IgD-negative memory B cell (primary cell): Measurements from ENCODE around the gene LY6G6D. TPM values are rescaled to one million over a fixed set of nuclear protein-coding genes. Genes with fewer than 3 reads are reported as not detected.

Experiments used
- H3K27ac Mint-ChIP-seq, 3 donors: one replicate each; pipeline ENCODE4 v1.8.0; 2020 to 2022; ENCODE audit warnings: mild to moderate bottlenecking in 3 of 3, mixed read lengths in 3 of 3, moderate library complexity in 1 of 3
- H3K27me3 Mint-ChIP-seq: one replicate; pipeline ENCODE4 v1.8.0; 2021; ENCODE audit warnings: mixed read lengths
- H3K36me3 Mint-ChIP-seq: one replicate; pipeline ENCODE4 v1.8.0; 2020; ENCODE audit warnings: mild to moderate bottlenecking, mixed read lengths
- H3K4me1 Mint-ChIP-seq, 3 donors: one replicate each; pipeline ENCODE4 v1.8.0; 2020 to 2022; ENCODE audit warnings: mixed read lengths in 3 of 3, mild to moderate bottlenecking in 1 of 3
- H3K4me3 Mint-ChIP-seq, 4 donors: one replicate each; pipeline ENCODE4 v1.8.0; 2020 to 2022; ENCODE audit warnings: mild to moderate bottlenecking in 4 of 4, mixed read lengths in 4 of 4, moderate library complexity in 3 of 4
- H3K9me3 Mint-ChIP-seq, 3 donors: one replicate each; pipeline ENCODE4 v1.8.0; 2020 to 2021; ENCODE audit warnings: mixed read lengths in 3 of 3, mild to moderate bottlenecking in 1 of 3
- polyA plus RNA-seq: library from polyadenylated mRNA; unstranded; fragments of 300-500 nt; fragmentation: Illumina TruSeq; gene quantifications from one replicate; pipeline ENCODE4 v1.2.3, GENCODE V29; 2021

LY6G6D gene
- polyA plus RNA-seq, 1 donor from 2014 or later, result not detected

GRCh38 chr6:31720196-31720770 is 5.1 kb downstream of the LY6G6D start:
- Mint-ChIP-seq H3K27ac (peak overlapping the region in 1 of 3 donors; percentile 14), H3K4me1 (peaks cover 0 to 10% (median 2%) of the 10 kb centered on the region in 3 donors)

GRCh38 chr6:31721351-31722020 is 6.3 kb downstream of the LY6G6D start, which contains the start of gene LY6G6C:
TSS of gene LY6G6C (minus strand) at chr6:31721746. CDS start at chr6:31721679, 67 bp downstream.
- peaks cover 11% of the 10 kb centered on the region for H3K36me3 Mint-ChIP-seq
- H3K9me3 Mint-ChIP-seq, result no peaks in the 10 kb centered on the region
- no peak within 1 kb of the TSS for H3K4me3 Mint-ChIP-seq
- H3K4me1 Mint-ChIP-seq, result peaks cover 7 to 17% (median 10%) of the 10 kb centered on the region in 3 donors
- H3K27ac Mint-ChIP-seq, result peak within 1 kb of the TSS in 1 of 3 donors; percentile 85
- no peaks in the 10 kb centered on the region for H3K27me3 Mint-ChIP-seq

More at GRCh38 chr6:31720196-31720770, 5.1 kb downstream of the LY6G6D start:
- H3K9me3 Mint-ChIP-seq, result no peaks in the 10 kb centered on the region
- H3K27me3 Mint-ChIP-seq, result no peaks in the 10 kb centered on the region
- peaks cover 4% of the 10 kb centered on the region for H3K36me3 Mint-ChIP-seq
- H3K4me3 Mint-ChIP-seq, result peak overlapping the region in 1 of 4 donors; percentile 68

- no peak overlapping the region for H3K4me3 Mint-ChIP-seq
- peaks cover 15% of the 10 kb centered on the region for H3K36me3 Mint-ChIP-seq
- H3K4me1 Mint-ChIP-seq, result peaks cover 12 to 24% (median 17%) of the 10 kb centered on the region in 3 donors
- H3K27me3 Mint-ChIP-seq, result no peaks in the 10 kb centered on the region
- no peaks in the 10 kb centered on the region for H3K9me3 Mint-ChIP-seq
- H3K27ac Mint-ChIP-seq, result no peak overlapping the region
These were observed 7.0 kb downstream of the LY6G6D start for GRCh38 chr6:31722173-31722572.

GRCh38 chr6:31723245-31723979 is 8.3 kb downstream of the LY6G6D start, which contains the start of gene MPIG6B:
TSS of gene MPIG6B (plus strand) at chr6:31723373. CDS start at chr6:31723384, 11 bp downstream.
- Mint-ChIP-seq H3K27me3 (no peaks in the 10 kb centered on the region), H3K27ac (peak within 1 kb of the TSS in 2 of 3 donors; percentile 31 to 57), H3K4me1 (peaks cover 18 to 30% (median 26%) of the 10 kb centered on the region in 3 donors), H3K36me3 (peaks cover 20% of the 10 kb centered on the region), H3K4me3 (peak within 1 kb of the TSS in 2 of 4 donors; percentile 17 to 48), H3K9me3 (no peaks in the 10 kb centered on the region)

- peaks cover 21 to 33% (median 33%) of the 10 kb centered on the region in 3 donors for H3K4me1 Mint-ChIP-seq
- H3K9me3 Mint-ChIP-seq, result no peaks in the 10 kb centered on the region
- peaks cover 20% of the 10 kb centered on the region for H3K36me3 Mint-ChIP-seq
- no peak overlapping the region for H3K4me3 Mint-ChIP-seq
- no peak overlapping the region for H3K27ac Mint-ChIP-seq
- no peaks in the 10 kb centered on the region for H3K27me3 Mint-ChIP-seq
These were observed 9.0 kb downstream of the LY6G6D start for GRCh38 chr6:31723980-31724691.

- H3K27me3 Mint-ChIP-seq, result no peaks in the 10 kb centered on the region
- H3K4me1 Mint-ChIP-seq, result peaks cover 25 to 38% (median 36%) of the 10 kb centered on the region in 3 donors
- peaks cover 22% of the 10 kb centered on the region for H3K36me3 Mint-ChIP-seq
- H3K27ac Mint-ChIP-seq, result peak overlapping the region in 2 of 3 donors; percentile 80 to 82
- H3K4me3 Mint-ChIP-seq, result peak overlapping the region in 1 of 4 donors; percentile 53
- H3K9me3 Mint-ChIP-seq, result no peaks in the 10 kb centered on the region
These were observed 10.6 kb downstream of the LY6G6D start for GRCh38 chr6:31725502-31726350.

GRCh38 chr6:31727034-31727716 is 12.0 kb downstream of the LY6G6D start:
- H3K36me3 Mint-ChIP-seq, result peaks cover 22% of the 10 kb centered on the region
- H3K4me1 Mint-ChIP-seq, result peaks cover 25 to 38% (median 38%) of the 10 kb centered on the region in 3 donors
- no peaks in the 10 kb centered on the region for H3K27me3 Mint-ChIP-seq
- no peaks in the 10 kb centered on the region for H3K9me3 Mint-ChIP-seq
- peak overlapping the region; percentile 85 to 96 (median 94) for H3K4me3 Mint-ChIP-seq
- H3K27ac Mint-ChIP-seq, result peak overlapping the region; percentile 80 to 95 (median 81)

GRCh38 chr6:31727717-31728671 is 12.8 kb downstream of the LY6G6D start:
- H3K36me3 Mint-ChIP-seq, result peaks cover 22% of the 10 kb centered on the region
- H3K27ac Mint-ChIP-seq, result peak overlapping the region; percentile 81 to 97 (median 95)
- H3K27me3 Mint-ChIP-seq, result no peaks in the 10 kb centered on the region
- H3K4me3 Mint-ChIP-seq, result peak overlapping the region; percentile 93 to 97 (median 95)
- H3K9me3 Mint-ChIP-seq, result no peaks in the 10 kb centered on the region
- peaks cover 25 to 39% (median 36%) of the 10 kb centered on the region in 3 donors for H3K4me1 Mint-ChIP-seq

GRCh38 chr6:31728767-31729514 is 13.8 kb downstream of the LY6G6D start, which contains the start of gene DDAH2:
TSS of gene DDAH2 (minus strand) at chr6:31729299. CDS start at chr6:31729161, 138 bp downstream.
- H3K9me3 Mint-ChIP-seq, result no peaks in the 10 kb centered on the region
- H3K4me1 Mint-ChIP-seq, result peaks cover 25 to 45% (median 42%) of the 10 kb centered on the region in 3 donors
- H3K27ac Mint-ChIP-seq, result peak within 1 kb of the TSS; percentile 94 to 97 (median 96)
- peaks cover 24% of the 10 kb centered on the region for H3K36me3 Mint-ChIP-seq
- no peaks in the 10 kb centered on the region for H3K27me3 Mint-ChIP-seq
- H3K4me3 Mint-ChIP-seq, result peak within 1 kb of the TSS; percentile 94 to 99 (median 97)

GRCh38 chr6:31729515-31729978 is 14.4 kb downstream of the LY6G6D start:
- no peaks in the 10 kb centered on the region for H3K27me3 Mint-ChIP-seq
- peak overlapping the region; percentile 94 to 97 (median 96) for H3K27ac Mint-ChIP-seq
- H3K9me3 Mint-ChIP-seq, result no peaks in the 10 kb centered on the region
- H3K4me3 Mint-ChIP-seq, result peak overlapping the region; percentile 94 to 99 (median 97)
- peaks cover 21% of the 10 kb centered on the region for H3K36me3 Mint-ChIP-seq
- H3K4me1 Mint-ChIP-seq, result peaks cover 25 to 47% (median 42%) of the 10 kb centered on the region in 3 donors

- H3K27ac Mint-ChIP-seq, result peak overlapping the region; percentile 94 to 97 (median 96)
- H3K4me1 Mint-ChIP-seq, result peaks cover 25 to 47% (median 42%) of the 10 kb centered on the region in 3 donors
- H3K36me3 Mint-ChIP-seq, result peaks cover 20% of the 10 kb centered on the region
These were observed 15.0 kb downstream of the LY6G6D start for GRCh38 chr6:31729979-31730630.

More at GRCh38 chr6:31729979-31730630, 15.0 kb downstream of the LY6G6D start:
- no peaks in the 10 kb centered on the region for H3K9me3 Mint-ChIP-seq
- H3K4me3 Mint-ChIP-seq, result peak overlapping the region; percentile 94 to 99 (median 97)
- H3K27me3 Mint-ChIP-seq, result no peaks in the 10 kb centered on the region
